B cell (primary cell): ENCODE data around the gene KIR3DL2.

ENCODE experiments used
- CTCF ChIP-seq: fragments of 200-600 bp; IDR thresholded peaks from one replicate; pipeline ENCODE4 v1.8.0; 2022; ENCODE audit warnings: antibody characterized with exemption, mild to moderate bottlenecking
- EZH2 ChIP-seq: IDR thresholded peaks from 2 replicates; pipeline ENCODE4 v1.6.1; 2012; ENCODE audit warnings: borderline replicate concordance, low read depth, mild to moderate bottlenecking, moderate library complexity, low read length; ENCODE audit not compliant: insufficient read depth, poor library complexity, severe bottlenecking

- TF ChIP-seq CTCF (no peak), EZH2 (no peak)
Measured at GRCh38 chr19:54888239-54888638, 38.0 kb downstream of the KIR3DL2 start.
